ENCODE measurements around the gene C1orf167. TPM values are rescaled to one million over a fixed set of nuclear protein-coding genes. Genes with fewer than 3 reads are reported as not detected.
A peak's percentile ranks its signal among the peaks of the same experiment; 100 is the strongest.

Gene C1orf167
- 0.68 TPM for total RNA-seq

GRCh38 chr1:11761988-11762406 lies at the start of gene C1orf167:
TSS of gene C1orf167 (plus strand) at chr1:11762193. CDS start at chr1:11764401, 2,208 bp downstream.
- DNase-seq (ENCODE audit: low spot score), result no peak

DNA sequence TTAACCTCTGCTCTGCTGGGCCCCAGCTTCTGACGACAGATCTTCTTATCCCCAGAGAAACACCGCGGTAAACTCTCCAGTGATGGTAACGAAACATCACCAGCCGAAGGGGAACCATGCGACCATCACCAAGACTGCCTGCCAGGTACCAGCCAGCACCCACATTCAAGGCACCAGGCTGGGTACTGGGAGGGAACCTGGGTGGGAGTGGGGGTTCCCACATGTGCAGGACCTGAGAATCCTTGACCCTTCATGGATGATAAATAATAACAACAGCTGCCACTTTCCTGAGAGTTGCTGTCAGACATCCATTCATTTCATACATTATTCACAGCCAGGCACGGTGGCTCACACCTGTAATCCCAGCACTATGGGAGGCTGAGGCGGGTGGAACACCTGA lies 49.7 kb upstream of the C1orf167 start:
- DNase-seq (ENCODE audit: low spot score), result no peak

DNA sequence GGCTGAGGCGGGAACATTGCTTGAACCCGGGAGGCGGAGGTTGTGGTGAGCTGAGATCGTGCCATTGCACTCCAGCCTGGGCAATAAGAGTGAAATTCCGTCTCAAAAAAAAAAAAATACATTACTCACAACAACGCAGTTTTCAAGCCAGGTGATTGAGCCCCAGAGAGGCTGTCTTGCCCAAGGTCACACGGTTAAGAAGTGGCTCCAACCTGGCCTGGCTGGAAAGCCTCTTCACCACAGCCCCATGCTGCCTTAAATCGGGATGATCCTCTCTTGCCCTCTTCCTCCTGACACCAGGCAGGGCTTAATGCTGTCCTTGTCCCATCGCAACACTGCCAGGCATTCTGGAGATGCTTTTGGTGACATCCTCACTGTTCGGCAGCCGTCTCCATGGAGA lies 48.9 kb upstream of the C1orf167 start:
- no peak for DNase-seq (ENCODE audit: low spot score)

GRCh38 chr1:11714831-11715575 lies 47.0 kb upstream of the C1orf167 start:
- no peak for DNase-seq (ENCODE audit: low spot score)

DNA sequence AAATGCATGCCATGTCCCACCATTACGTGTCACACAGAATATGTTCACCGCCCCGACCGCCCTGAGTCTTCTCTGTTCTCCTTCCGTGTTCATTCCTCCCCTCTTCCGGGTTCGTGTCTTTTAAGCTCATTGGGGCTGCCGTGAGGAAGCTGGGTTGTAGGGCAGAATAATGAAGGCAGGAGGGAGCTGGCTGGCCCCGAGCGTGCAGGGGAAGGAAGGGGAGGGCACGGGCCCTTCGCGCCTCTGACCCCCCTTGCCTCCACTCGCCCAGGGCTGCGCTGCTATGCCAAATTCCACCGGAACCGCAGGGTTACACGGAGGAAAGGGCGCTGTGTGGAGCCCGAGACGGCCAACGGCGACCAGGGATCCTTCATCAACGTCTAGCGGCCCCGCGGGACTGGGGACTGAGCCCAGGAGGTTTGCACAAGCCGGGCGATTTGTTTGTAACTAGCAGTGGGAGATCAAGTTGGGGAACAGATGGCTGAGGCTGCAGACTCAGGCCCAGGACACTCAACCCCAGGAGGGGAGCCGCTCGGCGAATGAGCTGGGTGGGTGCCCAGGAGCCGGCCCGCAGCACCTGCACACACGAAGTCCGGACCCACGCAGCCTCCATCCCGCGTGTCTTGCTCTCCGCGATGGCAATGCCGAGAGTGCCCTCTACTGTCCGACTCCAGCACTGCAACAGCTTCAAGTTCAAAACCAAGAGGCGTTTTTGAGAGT lies 42.5 kb upstream of the C1orf167 start:
- peak; percentile 89 for DNase-seq (ENCODE audit: low spot score)

GRCh38 chr1:11720033-11720376 lies 42.0 kb upstream of the C1orf167 start:
- DNase-seq (ENCODE audit: low spot score), result no peak

- no peak for DNase-seq (ENCODE audit: low spot score)
Measured at GRCh38 chr1:11720525-11720924, 41.5 kb upstream of the C1orf167 start.

DNA sequence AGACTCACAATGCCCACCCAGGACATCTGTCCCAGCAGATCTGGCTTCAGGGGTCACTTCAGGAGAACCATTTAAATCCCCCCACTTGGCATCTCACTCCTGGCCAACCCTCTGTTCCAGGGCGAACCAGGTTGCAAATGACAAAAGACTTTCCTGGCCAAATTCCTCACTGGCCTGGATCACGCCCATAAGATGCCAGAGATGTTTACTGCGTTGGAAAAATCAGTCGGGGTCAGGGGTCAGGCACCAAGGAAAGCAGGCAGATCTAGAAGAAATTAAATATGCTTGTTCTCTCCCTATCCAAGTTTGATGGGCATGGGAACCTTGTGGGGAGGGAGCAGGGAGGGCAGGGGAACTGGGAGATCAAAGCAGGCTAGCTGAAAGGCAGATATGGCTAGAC lies 40.7 kb upstream of the C1orf167 start:
- DNase-seq (ENCODE audit: low spot score), result no peak

DNA sequence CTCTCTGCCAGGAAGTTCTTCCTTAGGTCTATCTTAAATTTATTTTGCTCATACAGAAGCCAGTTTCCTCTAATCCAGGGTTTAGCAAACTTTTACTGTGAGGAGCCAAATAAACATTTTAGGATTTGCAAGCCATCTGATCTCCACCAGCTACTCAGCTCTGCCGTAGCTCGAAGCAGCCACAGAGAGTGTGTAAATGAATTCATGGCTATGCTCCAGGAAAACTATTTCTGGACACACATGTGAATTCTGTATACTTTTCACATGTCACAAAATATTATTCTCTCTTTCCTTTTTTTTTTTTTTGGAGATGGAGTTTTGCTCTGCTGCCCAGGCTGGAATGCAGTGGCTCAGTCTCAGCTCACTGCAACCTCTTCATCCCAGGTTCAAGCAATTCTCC lies 39.5 kb upstream of the C1orf167 start:
- no peak for DNase-seq (ENCODE audit: low spot score)

DNA sequence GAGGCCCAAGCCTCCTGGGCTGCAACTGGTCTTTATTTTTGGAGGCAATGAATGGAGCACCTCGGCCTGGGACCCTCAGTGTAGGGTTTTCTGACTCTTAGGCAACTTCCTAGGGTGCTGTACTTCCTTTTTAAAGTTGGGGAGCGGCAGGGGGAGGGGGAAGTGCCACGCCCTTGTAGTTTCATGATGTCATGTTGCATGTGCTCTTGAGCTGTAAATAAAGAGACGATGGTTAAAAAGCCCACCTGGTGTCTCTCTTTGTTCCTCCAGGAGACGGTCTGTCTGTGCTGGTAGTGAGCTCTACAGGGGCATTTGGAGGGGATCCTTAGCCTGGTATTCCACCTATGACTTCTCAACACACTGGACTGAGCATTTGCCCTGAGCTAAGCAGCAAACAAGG lies 36.4 kb upstream of the C1orf167 start:
- DNase-seq (ENCODE audit: low spot score), result no peak

DNA sequence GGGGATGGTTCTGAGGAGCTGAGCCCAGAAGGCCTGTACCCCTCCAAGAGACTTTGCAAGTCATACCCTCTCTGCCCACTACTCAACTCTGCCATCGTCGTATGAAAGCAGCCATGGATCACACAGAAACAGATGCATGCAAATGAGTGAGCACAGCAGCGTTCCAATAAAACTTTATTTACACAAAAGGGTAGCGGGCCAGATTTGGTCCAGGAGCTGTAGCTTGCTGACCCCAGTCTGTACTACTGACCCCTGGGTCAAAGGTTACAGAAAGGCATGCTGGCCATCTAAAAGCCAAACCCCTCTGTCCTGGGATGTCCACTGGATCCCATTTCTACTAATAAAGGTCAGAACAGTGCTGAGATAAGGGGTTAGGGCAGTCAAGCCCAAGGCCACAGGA lies 34.9 kb upstream of the C1orf167 start:
- no peak for DNase-seq (ENCODE audit: low spot score)

GRCh38 chr1:11728126-11728806 lies 33.7 kb upstream of the C1orf167 start:
- DNase-seq (ENCODE audit: low spot score), result no peak

GRCh38 chr1:11729155-11729497 lies 32.9 kb upstream of the C1orf167 start:
- no peak for DNase-seq (ENCODE audit: low spot score)

DNA sequence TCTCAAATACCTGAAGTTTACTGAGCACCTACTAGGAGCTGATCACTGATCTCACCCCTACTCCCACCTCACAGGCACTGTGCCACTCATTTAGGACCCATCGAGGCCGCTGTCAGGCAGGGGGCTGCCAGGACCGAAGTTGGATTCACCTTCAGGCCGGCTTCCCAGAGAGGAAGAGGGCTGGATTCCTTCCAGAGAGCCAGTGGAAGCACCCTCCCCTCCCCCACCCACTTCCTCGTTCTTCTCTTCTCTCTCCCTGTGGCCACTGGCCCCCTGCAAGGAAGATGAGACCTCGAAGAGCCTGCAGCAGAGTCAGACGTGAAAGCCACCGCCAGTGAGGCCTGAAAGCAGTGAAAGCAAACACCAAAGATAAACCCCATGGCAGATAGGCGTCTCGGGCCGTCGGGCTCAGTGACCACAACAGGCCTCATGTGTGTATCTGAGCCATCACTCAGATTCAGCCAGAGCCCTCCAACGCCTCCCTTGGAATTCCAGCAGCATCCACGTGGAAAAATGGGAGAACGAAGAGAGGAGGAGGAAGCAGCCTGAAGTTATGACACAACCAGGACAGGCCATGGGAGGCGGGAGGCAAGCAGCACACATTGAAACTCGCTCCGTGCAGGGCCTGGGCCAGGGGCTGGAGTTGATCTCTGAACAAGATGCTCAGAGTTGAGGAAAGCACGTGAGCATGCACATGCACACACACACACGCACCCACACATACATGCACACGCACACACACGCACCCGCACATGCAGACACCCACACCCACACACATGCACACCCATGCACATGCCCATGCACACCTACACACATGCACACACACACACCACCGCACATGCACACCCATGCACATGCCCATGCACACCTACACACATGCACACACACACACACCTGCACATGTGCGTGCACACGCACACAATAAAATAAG lies 32.2 kb upstream of the C1orf167 start:
- DNase-seq (ENCODE audit: low spot score), result no peak

- DNase-seq (ENCODE audit: low spot score), result no peak
Measured at GRCh38 chr1:11730429-11730891, 31.5 kb upstream of the C1orf167 start.

GRCh38 chr1:11731691-11732283 lies 30.2 kb upstream of the C1orf167 start:
- DNase-seq (ENCODE audit: low spot score), result peak; percentile 80

DNA sequence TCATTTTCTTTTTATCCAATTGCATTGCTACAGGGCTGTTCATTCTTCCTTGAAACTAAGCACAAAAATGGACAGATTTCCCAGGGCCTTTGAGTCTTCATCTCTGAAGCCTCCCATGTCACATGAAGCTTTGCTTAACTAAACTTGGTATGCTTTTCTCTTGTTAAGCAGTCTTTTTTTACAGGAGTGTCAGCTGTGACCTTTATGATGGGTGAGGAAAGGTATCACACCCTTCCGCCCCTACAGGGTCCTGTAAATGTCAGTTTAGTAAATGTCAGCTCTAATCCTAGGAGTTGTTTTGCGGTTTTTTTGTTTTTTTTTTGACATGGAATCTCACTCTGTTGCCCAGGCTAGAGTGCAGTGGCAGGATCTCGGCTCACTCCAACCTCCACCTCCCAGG lies 28.7 kb upstream of the C1orf167 start:
- no peak for DNase-seq (ENCODE audit: low spot score)

- no peak for DNase-seq (ENCODE audit: low spot score)
Measured at GRCh38 chr1:11735531-11735853, 26.5 kb upstream of the C1orf167 start.

- DNase-seq (ENCODE audit: low spot score), result peak; percentile 96
Measured at GRCh38 chr1:11735854-11736745, 25.9 kb upstream of the C1orf167 start, which contains the start of gene AGTRAP. TSS of gene AGTRAP (plus strand) at chr1:11736136. CDS start at chr1:11736209, 73 bp downstream.

All from ureter (tissue), 1 donor.